K562 treated with DMSO at 1 percent for 12 hours (cell line): ENCODE data around the gene SH2B3. TPM values are rescaled to one million over a fixed set of nuclear protein-coding genes. Genes with fewer than 3 reads are reported as not detected.

Experiments used
- total RNA-seq: library from RNA; unstranded; fragments of 300-600 nt; gene quantifications from 2 replicates; pipeline ENCODE4 v1.2.3, GENCODE V29; 2022; ENCODE audit not compliant: insufficient read depth

Gene SH2B3
- 12.5 and 49.0 TPM in 2 replicates for total RNA-seq

GRCh38 chr12:111405859-111406473 lies at the start of gene SH2B3:
TSS of gene SH2B3 (plus strand) at chr12:111405923. CDS start at chr12:111418146, 12,223 bp downstream.

DNA sequence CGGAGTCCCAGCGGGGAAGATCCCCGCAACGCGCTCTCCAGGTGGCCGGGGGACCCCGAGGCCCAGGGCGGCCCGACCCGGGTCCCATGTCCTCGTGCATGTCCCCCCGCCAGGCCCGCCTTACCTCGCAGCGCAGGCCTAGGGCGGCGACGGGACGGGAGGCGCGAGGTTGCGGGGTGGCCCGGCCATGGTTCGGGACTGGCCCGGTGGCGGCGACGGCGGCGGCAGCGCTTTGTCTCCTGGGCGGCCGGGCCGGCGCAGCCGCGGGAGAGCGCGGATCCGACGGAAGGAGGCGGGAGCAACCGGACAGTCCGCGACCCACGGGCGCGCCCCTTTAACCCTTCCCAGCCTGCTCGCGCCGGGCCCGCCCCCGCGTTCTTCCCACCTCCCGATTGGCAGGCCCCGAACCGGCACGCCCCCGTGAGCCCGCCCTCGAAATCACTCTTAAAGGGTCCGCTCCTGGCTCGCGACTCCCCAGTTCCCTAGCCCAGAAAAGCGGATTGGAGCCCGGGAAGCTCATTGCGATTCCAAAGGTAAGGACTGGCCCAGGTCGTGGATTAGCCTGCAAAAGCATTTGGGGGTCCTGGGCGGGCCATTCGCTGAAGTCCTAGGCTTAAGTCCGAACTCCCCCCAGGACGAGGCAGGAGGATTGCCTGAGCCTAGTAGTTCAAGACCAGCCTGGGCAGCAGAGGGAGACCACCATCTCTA lies 36.8 kb upstream of the SH2B3 start, which contains the start of gene PHETA1:
Gene PHETA1, minus strand, starts transcription at position 308 of the 708 bp plus-strand sequence. CDS start 5,668 bp downstream, outside the sequence.

Other genes starting within 250 kb of the SH2B3 start
- gene PHETA1, start 36.8 kb upstream of the SH2B3 start, total RNA-seq = 10.7 and 20.1 TPM in 2 replicates
- 22.8 and 59.7 TPM in 2 replicates for gene ATXN2, start 193.4 kb downstream of the SH2B3 start, total RNA-seq